Putamen (tissue), 1 donor: Measurements from ENCODE around the gene ERVK3-1.
A peak's percentile ranks its signal among the peaks of the same experiment; 100 is the strongest.
"Not testable (repeated sequence)": the region's sequence is repeated elsewhere in the genome, so short reads cannot be mapped to it uniquely, and the experiment has no call there.

Experiments
- DNase-seq: peaks from one replicate; pipeline ENCODE4 v3.0.0-alpha.2; 2016; ENCODE audit warnings: low spot score

ERVK3-1 gene

DNA sequence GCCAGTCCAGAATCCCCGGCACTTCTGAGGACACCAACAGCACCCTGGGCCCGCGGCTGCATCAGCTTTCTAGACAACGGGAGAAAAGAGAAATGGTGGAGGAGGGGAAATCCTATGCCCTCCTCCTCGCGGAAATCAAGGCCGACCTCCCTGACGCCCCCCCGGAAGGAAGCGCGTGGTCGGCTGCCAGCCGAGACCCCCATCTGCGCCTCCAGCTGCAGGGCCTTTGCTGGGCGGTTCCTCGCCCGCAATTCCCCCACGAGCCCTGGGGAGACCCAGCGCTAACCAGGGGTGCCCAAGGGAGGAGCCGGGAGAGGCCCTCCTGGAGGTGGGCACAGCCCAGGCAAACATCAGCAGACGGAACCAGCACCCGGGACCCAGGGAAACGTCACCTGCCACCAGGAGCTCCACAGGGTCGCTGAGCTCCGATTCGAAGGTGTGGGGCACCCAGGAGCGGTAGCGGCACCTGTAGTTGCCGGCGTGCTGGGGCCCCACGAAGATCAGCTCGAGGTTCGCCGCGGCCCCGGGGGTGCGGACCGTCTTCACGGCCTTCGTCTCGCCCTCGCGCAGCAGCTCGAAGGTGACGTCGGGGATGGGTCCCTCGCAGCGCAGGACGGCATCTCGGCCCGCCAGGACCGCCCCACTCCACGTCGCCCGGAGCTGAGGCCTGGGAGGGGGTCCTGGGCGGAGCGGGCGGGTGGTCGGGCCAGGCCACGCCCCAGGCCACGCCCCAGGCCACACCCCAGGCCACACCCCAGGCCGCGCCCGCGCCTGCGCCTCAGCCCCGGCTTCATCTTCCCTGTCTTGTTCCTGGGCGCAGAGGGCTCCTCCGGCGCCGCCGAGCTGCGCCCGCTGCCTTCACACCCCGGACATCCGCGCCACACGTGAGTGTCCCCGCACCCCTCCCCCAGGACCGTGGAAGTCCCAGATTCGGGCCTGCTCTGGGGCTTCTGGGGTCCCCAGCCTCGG lies 42.1 kb downstream of the ERVK3-1 start:
- peak; percentile 79 for DNase-seq

DNA sequence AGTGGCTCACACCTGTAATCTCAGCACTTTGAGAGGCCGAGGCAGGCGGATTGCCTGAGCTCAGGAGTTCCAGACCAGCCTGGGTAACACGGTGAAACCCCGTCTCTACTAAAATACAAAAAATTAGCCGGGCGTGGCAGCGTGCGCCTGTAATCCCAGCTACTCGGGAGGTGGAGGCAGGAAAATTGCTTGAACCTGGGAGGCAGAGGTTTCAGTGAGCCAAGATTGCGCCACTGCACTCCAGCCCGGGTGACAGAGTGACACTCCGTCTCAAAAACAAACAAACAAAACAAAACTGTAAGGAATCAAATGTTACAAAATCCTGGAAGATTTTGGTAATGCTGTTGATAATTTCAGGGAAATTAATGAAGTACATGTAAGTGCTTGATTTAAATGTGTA lies 42.9 kb downstream of the ERVK3-1 start:
- not testable (repeated sequence) for DNase-seq

DNA sequence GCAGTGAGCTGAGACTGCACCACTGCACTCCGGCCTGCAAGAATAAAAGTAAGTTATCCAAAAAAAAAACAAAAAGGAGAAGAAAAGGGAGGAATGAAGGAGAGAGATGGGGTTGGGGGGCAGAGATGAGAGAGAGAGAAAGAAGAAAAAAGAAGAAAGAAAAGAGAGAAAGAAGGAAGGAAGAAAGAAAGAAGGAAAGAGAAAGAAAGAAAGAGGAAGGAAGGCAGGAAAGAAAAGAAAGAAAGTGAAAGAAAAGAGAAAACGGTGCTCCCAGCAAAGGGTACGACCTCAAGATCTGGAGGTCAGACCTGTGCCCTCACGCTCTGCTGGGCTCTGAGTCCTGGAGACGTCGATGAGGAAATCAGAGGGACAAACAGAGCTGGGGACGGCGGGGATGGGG lies 44.4 kb downstream of the ERVK3-1 start:
- DNase-seq = no peak

DNA sequence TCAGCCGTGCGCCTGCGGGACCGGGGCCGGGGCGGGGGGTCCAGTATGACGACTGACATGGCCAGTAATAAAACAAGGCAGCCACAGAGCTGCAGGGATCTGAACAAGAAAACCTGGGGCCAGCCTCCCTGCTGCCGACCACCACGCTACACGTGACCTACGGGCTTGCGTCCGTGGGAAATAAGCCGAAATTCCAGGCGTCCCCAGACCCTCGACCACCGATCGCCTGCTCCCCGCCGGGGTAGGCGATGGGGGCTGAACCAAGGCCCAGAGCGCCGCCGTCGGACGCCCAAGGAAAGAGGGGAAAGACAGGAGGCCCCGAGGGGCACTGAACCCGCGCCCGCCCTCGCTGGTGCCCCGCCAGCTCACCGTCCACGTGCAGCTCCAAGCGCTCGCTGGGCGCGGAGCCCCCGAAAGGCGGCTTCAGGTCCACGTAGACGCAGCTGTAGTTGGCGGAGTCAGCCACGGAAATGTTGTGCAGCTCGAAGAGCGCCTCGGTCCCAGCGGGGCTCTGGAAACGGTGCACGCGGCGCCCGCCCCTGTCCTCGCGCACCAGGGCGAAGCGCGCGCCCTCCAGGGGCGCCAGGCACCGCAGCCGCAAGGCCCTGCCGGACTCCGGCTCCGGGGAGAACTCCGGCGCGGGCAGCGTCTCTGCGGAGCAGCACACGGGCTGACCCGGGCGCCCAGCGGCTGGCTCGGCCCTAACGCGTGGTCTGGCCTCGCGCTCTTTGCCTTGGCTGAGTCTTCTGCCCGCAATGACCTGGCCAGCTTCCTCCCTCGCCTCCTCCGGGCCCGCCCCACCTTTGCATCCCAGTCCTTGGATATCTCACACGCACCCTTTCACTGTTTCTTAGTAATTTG lies 45.1 kb downstream of the ERVK3-1 start:
- no peak for DNase-seq

DNA sequence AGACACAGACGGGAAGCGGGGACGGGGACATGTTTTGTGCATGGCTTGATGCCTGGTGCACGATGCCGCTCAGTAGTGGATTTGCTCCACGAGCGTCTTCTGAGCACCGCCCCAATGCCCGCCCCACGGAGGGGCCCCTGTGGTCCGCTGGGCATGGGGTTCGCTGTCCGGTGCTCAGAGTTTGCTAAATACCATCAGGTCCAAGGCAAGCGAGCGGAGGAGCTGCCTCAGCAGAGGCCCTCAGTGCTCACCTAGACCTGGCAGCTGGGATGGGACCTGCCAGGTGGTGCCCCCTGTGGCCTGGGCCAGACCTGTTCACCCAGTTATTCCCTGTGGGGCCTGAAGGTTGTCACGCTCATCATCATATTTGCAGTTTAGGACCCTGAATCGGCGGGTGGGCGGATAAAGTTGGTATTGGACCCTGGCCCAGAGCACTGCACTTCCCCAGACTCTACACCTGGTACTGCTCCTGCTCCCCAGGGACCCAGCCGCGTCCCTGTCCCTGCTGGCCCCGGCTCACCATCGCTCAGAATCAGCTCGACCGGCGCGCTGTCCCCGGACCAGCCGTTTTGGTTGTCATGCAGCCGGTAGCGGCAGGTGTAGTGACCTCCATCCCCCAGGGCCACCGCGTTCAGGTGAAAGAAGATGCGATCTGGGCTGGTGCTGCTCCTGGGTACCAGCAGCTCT lies 45.8 kb downstream of the ERVK3-1 start:
- DNase-seq = no peak

DNA sequence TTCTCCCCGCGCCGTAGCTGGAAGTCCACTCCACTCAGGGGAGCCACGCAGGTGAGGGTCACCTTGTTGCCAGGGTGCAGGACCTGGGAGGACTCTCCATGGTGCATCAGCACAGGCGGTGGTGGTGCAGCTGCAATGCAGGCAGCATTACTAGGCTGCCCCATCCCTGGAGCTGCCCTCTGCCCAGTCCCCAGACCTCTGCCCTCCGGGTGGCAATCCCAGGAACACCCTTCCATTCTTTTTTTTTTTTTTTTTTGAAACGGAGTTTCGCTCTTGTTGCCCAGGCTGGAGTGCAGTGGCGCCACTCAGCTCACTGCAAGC lies 46.3 kb downstream of the ERVK3-1 start:
- no peak for DNase-seq

DNA sequence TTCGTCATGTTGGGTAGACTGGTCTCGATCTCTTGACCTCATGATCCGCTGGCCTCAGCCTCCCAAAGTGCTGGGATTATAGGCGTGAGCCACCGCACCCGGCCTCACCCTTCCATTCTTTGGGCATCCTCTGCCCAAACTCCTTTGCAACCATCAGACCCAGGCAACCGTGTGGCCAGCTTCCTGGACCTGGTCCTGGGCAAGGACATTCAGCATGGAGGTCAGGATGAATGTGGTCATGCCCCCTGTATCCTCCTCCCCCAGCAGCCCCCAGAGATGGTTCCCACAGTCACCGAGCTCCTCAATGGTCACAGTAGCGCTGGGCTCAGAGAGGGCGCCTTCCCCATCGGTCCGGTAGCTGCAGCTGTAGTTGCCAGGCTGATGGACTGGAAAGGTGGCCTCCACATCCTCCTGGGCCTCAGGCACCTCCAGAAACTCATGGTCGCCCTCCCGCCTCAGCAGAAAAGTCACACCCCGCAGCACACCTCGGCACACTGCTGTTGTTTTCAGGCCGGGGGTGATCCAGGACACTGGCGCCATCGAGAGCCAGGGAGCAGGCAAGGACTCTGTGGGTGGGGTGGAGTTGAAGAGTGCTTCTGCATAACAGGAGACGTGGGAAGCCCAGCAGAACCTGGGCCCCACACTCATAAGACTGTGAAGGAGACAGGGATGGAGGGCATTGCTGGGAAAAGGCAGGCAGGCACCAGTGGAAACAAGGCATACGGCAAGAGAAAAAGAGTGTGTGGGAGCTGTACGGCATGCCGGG lies 47.0 kb downstream of the ERVK3-1 start:
- DNase-seq = no peak

DNA sequence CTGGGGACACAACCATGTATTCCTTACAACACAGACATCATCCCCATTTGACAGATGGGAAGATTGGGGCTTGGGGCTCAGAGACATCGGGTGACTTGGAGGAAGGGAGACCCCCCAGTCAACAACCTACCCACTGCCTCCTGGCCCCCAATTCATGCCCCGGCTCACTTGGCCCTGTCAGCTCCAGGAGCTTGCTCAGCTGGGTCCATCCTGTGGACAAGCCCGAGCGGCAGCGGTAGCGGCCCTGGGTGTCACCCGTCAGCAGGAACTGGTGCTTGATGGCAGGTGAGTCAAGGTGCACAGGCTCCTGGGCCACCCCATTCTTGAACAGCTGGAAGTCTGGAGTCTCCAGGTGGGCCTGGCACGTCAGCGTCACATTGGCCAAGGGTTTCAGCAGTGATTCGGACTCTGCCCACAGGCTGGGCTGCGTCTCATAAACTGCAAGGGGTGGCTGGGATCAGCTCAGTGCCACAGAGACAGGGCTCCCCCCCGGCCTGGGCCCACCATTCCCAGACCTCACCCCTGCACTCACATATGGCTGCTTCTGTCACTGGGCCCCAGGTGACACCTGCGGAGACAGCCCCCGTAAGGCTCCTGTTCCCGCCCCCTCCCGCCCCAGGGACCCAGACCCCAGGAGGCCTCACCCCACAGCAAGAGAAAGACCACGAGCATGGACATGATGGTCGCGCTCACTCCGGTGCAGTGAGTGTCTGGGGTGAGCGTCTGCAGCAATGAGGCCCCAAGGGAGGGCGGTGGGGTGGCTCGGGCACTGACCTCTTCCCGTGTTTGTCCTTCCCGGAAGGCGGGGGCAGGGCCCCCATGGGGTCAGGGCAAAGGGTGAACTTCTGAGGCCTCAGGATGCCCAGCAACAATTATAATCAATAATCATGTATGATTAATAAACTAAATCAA lies 47.8 kb downstream of the ERVK3-1 start, which contains the start of gene A1BG:
Gene A1BG, minus strand, starts transcription at position 733 of the 912 bp plus-strand sequence. Its CDS starts 55 bp downstream, at position 678.
- no peak for DNase-seq

DNA sequence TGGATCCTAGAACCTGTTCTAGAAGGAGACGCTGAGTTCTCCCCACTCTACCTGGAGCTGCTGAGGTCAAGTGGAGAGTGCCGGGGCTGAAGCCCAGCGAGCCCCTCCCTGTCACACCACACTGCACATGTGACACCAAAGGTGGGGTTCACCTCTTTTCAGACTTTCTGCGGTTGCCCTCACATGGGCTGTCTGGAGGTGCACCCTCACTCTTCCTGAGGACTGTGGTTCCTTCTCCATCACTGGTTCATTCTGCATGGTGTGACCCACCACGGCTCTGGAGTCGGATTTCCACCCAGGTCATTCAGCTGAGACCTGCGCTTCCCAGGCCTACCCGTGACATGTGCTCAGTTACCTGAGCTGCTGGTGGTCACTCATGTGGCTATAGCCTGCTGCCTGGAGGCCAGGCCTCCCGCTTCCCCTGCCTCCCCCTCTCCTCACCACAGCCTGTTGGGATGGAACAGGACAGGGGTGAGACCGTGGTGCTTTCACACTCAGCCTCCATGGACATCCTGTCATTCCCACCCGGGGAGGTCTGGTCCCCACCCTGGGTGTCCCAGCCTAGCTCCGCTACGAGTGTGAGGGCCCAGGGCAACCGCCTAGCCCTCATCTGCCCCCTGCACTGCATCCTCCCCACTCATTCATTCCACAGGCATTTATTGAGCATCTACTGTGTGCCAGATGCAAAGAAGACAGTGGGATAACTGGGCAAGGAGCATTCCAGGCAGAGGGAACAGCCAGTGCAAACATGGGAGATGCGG lies 48.7 kb downstream of the ERVK3-1 start:
- DNase-seq = no peak

DNA sequence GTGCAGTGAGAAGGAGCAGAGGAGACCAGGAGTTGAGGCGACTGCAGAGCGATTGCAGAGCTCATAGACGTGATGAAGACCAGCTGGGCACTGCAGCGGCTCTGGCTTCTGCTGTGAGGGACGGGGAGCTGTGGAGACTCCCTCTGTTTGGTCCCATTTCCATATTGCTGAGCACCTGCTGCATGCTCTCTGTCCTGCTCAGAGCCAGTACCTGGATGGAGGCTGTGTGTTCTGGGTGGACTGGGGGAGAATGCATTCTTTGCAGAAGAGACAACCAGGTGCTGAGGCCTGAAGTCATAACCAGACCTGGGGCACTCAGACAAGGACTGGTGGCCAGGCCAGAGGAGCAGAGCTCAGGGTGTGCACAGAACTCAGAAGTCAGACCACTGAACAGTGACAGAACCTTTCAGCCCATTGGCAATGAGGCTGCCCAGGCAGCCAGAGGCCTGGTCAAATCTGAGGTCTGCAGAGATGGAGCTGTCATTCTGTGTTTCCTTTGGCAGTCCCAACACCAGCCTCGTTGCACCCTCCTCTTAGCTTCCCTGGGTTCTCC lies 49.4 kb downstream of the ERVK3-1 start:
- no peak for DNase-seq

DNA sequence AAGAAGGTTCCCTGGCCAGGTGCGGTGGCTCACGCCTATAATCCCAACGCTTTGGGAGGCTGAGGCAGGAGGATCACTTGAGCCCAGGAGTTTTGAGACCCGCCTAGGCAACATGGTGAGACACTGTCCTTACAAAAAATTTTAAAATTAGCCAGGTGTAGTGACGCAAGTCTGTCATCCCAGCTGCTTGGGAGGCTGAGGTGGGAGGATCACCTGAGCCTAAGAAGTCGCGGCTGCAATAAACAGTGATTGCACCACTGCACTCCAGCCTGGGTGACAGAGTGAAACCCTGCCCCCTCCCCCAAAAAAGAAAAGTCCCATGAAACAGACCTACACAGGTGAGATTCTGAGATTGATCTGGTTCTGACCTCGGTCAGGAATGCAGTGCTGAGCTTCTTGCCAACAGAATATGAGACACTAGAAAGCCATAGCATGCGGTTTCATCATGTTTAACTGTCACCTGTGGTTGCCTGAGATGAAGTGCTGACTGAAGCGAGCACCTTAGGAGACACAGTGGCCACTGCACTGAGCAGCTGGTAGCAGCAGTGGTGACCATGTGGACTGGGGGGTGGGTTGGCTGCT lies 50.1 kb downstream of the ERVK3-1 start:
- peak; percentile 34 for DNase-seq

DNA sequence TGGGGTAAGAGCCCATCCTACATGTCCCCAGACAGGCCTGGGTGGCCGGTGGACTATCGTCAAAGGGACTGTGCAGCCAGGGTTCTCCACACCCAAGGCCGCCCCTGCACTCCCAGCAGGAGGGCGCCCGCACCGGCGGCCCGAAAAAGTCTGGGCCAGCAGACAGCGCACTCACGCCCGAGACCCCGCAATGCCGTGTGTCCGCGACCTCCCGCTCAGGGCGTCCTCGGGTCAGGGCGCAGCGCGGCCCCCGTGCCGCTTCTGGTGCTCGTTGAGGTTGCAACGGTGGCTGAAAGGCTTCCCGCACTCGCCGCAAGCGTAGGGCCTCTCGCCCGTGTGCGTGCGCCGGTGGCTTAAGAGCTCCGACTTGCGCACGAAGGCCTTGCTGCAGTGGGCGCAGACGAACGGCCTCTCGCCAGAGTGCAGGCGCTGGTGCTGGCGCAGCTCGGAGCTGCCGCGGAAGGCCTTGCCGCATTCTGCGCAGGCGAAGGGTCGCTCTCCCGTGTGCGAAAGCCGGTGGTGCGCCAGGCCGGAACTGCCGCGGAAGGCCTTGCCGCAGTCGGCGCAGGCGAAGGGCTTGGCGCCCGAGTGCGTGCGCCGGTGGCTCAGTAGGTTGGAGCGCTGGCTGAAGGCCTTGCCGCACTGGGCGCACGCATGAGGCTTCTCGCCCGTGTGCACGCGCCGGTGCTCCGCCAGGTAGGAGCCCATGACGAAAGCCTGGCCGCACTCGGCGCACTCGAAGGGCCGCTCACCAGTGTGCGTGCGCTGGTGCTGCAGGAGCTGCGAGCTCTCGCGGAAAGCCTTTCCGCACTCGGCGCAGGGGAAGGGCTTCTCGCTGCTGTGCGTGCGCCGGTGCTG lies 51.0 kb downstream of the ERVK3-1 start:
- DNase-seq = no peak

DNA sequence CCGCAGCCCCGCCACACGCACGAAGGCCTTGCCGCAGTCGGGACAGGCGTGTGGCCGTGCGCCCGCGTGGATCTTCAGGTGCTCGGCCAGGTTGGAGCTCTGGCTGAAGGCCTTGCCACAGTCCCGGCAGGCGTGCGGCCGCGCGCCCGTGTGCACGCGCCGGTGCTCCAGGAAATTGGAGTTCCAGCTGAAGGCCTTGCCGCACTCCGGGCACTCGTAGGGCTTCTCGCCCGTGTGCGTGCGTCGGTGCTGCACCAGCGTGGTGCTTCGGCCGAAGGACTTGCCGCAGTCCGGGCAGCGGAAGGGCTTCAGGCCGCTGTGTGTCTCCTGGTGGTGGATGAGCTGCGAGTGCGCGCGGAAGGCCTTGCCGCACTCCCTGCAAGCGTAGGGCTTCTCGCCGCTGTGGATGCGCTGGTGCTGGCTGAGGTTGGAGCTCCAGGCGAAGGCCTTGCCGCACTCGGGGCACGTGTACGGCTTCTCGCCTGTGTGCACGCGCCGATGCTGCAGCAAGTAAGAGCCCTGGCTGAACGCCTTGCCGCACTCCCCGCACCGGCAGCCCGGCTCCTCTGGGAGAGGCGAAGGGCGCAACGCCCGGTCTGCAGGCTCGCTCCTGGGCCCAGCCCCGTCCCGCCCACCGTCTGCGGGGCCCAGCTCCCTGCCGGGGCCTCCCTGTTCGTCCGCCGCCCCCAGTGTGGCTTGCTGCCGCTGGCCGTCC lies 51.7 kb downstream of the ERVK3-1 start:
- DNase-seq = no peak

DNA sequence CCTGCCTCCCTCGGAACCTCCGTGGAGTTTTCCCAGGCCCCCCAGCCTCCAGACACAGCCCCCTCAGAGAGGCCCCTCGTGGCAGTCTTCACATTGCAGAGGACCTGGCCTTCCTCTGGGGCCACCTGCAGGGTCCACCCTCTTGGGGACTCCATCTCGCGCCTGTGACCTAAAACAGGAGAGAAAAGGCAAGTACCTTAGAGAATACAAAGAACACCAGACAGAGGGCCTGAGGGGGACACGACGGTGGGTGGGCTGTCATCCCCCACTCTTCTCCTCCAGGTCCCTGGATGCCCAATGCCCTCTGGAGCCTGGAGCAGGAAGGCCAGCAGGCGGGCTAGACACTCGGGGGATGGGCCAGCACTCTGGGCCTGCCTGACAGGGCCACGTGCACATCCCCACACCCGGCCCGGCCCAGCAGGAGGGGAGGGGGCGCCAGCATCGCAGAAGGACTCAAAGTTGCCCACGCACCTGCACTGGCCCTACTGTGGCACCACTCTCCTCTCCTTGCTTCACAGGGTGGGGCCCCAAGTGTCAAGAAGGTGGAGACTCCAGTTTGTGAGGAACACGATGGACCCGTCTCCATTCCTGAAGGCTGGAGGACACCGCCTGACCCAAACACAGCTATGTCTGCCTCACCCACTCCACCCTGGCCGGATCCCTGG lies 52.4 kb downstream of the ERVK3-1 start:
- no peak for DNase-seq

DNA sequence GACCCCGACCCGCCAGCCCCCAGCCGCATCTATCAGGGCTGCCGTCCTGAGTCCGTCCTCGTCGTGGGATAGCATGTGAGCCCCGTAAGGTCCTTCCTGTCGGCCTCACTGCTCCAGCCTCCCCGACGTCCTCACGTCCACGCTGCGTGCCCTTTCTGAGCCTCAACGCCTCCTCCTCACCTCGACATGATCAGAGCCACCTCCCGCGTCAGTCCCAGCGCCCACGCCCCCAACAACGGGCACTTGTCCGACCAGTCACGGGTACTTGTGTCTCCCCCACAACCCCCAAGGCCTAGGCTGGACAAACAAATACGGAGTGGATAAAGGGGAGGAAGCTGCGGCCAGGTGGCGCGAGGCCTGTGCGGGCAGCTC lies 56.7 kb downstream of the ERVK3-1 start:
- no peak for DNase-seq

DNA sequence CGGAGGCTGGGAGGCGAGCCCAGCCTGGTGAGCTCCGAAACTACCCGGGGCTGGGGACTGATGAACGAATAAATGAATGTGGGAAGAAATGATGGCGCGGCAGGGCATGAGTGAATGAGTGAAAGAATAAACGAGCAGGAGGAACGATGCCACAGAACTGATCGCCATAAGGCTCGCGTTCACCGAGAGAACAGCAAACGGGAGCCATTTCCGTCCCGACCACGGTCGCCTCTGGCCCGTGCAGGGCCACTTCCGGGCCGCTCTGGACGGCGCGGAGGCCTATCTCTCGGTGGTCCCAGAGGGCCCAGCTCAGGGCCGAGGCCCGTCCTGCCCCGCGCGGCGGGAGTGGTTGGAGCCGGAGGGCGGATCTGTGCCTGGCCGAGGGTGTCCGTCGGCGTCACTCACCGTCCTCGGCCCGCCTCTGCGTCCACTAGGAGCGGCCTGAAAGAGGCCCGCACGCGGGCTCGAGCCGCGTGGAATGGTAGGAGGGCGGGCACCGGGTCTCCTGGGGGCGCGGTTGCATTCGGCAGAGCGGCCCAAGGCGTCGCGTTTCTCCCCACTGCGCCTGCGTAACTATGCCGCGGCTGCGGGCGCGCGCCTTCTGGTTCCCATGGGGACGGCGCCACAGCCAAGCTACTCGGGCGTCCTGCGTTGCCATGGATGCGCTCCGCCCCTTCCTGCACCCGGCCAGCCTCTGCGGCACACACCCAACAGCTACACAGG lies 57.3 kb downstream of the ERVK3-1 start, which contains the start of gene ZNF497:
Gene ZNF497, minus strand, starts transcription at position 480 of the 723 bp plus-strand sequence. CDS start 5,116 bp downstream, outside the sequence.
- DNase-seq = peak; percentile 97
